ENCODE measurements around the gene RPL19.

DNA sequence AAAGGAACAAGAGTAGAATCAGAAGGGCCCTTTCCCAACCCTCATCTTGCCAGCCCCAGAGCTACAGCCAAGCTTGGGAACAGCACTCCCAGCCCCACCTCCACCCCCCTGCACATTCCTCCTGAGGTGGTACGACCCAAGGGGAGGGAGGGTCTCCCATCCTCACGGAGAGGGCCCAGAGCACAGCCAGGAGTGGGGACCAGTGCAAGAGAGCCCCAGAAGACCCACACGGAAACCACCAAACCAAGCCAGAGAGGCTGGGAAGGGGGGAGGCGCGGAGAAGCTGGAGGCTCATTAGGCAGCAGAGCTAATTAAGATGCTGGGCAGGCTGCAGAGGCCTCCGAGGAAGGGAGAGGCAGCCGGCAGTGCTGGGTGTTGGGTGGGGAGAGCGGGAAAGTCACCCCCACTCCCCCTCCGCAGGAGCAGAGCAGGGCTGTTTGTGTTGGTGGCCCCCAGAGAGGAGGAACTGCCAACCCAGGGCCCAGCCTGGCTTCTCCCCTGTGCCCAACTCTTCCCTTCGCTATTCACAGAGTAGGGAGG lies 5.0 kb upstream of the RPL19 start:
- TF ChIP-seq, protein P1, sequence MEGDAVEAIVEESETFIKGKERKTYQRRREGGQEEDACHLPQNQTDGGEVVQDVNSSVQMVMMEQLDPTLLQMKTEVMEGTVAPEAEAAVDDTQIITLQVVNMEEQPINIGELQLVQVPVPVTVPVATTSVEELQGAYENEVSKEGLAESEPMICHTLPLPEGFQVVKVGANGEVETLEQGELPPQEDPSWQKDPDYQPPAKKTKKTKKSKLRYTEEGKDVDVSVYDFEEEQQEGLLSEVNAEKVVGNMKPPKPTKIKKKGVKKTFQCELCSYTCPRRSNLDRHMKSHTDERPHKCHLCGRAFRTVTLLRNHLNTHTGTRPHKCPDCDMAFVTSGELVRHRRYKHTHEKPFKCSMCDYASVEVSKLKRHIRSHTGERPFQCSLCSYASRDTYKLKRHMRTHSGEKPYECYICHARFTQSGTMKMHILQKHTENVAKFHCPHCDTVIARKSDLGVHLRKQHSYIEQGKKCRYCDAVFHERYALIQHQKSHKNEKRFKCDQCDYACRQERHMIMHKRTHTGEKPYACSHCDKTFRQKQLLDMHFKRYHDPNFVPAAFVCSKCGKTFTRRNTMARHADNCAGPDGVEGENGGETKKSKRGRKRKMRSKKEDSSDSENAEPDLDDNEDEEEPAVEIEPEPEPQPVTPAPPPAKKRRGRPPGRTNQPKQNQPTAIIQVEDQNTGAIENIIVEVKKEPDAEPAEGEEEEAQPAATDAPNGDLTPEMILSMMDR (IDR thresholded peaks at IDR 0.05), result no peak
- TF ChIP-seq EZH2 (IDR thresholded peaks at IDR 0.05), result no peak
- TF ChIP-seq EZH2phosphoT487 (IDR thresholded peaks at IDR 0.05), result no peak
